ENCODE data around the gene ABCF3. TPM values are rescaled to one million over a fixed set of nuclear protein-coding genes. Genes with fewer than 3 reads are reported as not detected.

The ABCF3 gene
- total and polyA plus RNA-seq, 2 donors (not counting 3 experiments of a cell fraction or from before 2014, with no cell fraction given) = 68.8 to 73.4 TPM

DNA sequence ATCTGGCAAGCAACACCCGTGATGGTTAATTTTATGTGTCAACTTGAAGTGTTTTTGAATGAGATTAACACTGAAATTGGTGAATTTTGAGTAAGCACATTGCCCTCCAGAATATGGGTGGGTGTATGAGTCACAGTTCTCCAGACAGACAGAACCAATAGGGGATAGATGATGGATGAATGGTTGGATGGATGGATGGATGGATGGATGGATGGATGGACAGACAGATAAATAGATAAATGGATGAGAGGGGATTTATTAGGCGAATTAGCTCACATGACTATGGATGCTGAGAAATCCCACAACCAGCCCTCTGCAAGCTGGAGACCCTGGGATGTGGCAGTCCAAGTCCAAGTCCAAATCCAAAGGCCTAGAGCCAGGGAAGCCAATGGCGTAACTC is 37.9 kb downstream of the ABCF3 start:
- Histone ChIP-seq H3K9ac (replicated peaks; ENCODE audit: extremely low read depth, insufficient read depth, low read length) (no peak overlapping the region), H3K79me2 (ENCODE audit: control insufficient read depth, insufficient read depth, low read length) (no peaks in the 10 kb centered on the region), H3K27me3 (ENCODE audit: control insufficient read depth in 2 of 2, insufficient read depth in 2 of 2, low read length in 2 of 2) (peaks cover 12 to 22% of the 10 kb centered on the region in 2 experiments), H3K4me2 (ENCODE audit: insufficient read depth, low read length) (no peak overlapping the region), H3K4me3 (replicated peaks in 1 of 3; ENCODE audit: insufficient read depth in 1 of 3, low read depth in 1 of 3, low read length in 3 of 3) (no peak overlapping the region), H3K4me1 (ENCODE audit: control insufficient read depth, extremely low read depth, insufficient read depth, low read length) (no peaks in the 10 kb centered on the region), H3K27ac (ENCODE audit: insufficient read depth, low read depth, low read length) (no peak overlapping the region), H3K36me3 (ENCODE audit: control insufficient read depth in 2 of 2, extremely low read depth in 1 of 2, insufficient read depth in 2 of 2, low read length in 2 of 2) (no peaks in the 10 kb centered on the region), H3K9me1 (replicated peaks; ENCODE audit: control insufficient read depth, extremely low read depth, insufficient read depth, low read length) (no peaks in the 10 kb centered on the region), H3K9me3 (replicated peaks; ENCODE audit: control insufficient read depth, insufficient read depth, low read length) (no peaks in the 10 kb centered on the region), H4K20me1 (replicated peaks; ENCODE audit: control insufficient read depth, extremely low read depth, insufficient read depth, low read length) (no peaks in the 10 kb centered on the region), H2AFZ (ENCODE audit: low read depth, low read length) (no peak overlapping the region)
- FAIRE-seq (no peak), DNase-seq (ENCODE audit: low read depth, low spot score) (no peak)
- POLR2A ChIA-PET = no interaction called here
- intact Hi-C loops (cut with micrococcal nuclease) (no loop called here), dilution Hi-C loops (cut with MboI; ENCODE audit: extremely low pct_ligation_motif_present, low sequenced_read_pairs) (no loop called here)
- CTCF ChIA-PET = interaction anchor here (0.7 to 1.4 kb wide), 4 partner anchors 14 to 65 kb away, joined by 3 to 5 read pairs (median 4); partner anchors contain the start of gene EEF1AKMT4
- no peak for TF ChIP-seq FOS (IDR thresholded peaks at IDR 0.05; ENCODE audit: borderline replicate concordance, insufficient read depth, low read length)
- BruUV-seq (replicated peaks) = no TSS peak

DNA sequence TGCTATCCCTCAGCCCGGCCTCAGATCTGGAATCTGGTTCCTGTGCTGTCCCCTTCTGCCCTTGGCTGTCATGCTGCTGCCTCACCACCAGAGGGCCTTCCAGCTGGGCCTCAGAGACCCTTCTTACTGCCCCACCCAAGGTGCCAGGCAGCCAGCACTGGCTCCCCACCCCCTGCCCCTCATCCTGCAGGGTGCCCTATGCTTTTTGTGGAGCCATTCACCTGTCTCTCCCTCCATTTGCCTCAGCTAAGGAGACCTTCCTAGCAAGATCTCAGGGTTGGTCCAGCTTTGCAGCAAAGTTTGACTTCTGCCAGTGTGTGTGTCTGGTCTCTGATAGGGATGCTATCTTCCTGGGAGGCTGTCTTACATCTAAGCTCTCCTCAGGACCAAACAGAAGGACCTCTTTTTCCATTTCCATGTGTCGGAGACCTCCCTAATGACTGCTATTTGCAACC is 41.5 kb downstream of the ABCF3 start:
- intact Hi-C loops (cut with micrococcal nuclease) (loop anchor here (1.0 to 5.0 kb wide), 3 partner anchors 23 to 62 kb away; partner anchors contain the start of gene ABCF3), dilution Hi-C loops (cut with MboI; ENCODE audit: extremely low pct_ligation_motif_present, low sequenced_read_pairs) (no loop called here)
- H4K20me1 ChIP-seq (replicated peaks; ENCODE audit: control insufficient read depth, extremely low read depth, insufficient read depth, low read length) = no peaks in the 10 kb centered on the region
- no peak overlapping the region for H3K4me3 ChIP-seq (replicated peaks in 1 of 3; ENCODE audit: insufficient read depth in 1 of 3, low read depth in 1 of 3, low read length in 3 of 3)
- H3K36me3 ChIP-seq (ENCODE audit: control insufficient read depth in 2 of 2, extremely low read depth in 1 of 2, insufficient read depth in 2 of 2, low read length in 2 of 2) = no peaks in the 10 kb centered on the region
- no peak overlapping the region for H3K9ac ChIP-seq (replicated peaks; ENCODE audit: extremely low read depth, insufficient read depth, low read length)
- no peaks in the 10 kb centered on the region for H3K79me2 ChIP-seq (ENCODE audit: control insufficient read depth, insufficient read depth, low read length)
- H2AFZ ChIP-seq (ENCODE audit: low read depth, low read length) = no peak overlapping the region
- H3K4me1 ChIP-seq (ENCODE audit: control insufficient read depth, extremely low read depth, insufficient read depth, low read length) = peaks cover 4% of the 10 kb centered on the region
- no peak overlapping the region for H3K4me2 ChIP-seq (ENCODE audit: insufficient read depth, low read length)
- no peaks in the 10 kb centered on the region for H3K9me1 ChIP-seq (replicated peaks; ENCODE audit: control insufficient read depth, extremely low read depth, insufficient read depth, low read length)
- peak; percentile 36 for DNase-seq (ENCODE audit: low read depth, low spot score)
- POLR2A ChIA-PET = no interaction called here
- peak; percentile 62 for FAIRE-seq
- H3K27me3 ChIP-seq (ENCODE audit: control insufficient read depth in 2 of 2, insufficient read depth in 2 of 2, low read length in 2 of 2) = peaks cover 34 to 53% of the 10 kb centered on the region in 2 experiments
- CTCF ChIA-PET = interaction anchor here (0.6 to 4.3 kb wide), 44 partner anchors 11 to 330 kb away, joined by 3 to 98 read pairs (median 6); partner anchors contain the start of genes ABCF3, AP2M1, CAMK2N2 and DVL3
- no peak overlapping the region for H3K27ac ChIP-seq (ENCODE audit: insufficient read depth, low read depth, low read length)
- BruUV-seq (replicated peaks) = no TSS peak
- TF ChIP-seq, protein P1, sequence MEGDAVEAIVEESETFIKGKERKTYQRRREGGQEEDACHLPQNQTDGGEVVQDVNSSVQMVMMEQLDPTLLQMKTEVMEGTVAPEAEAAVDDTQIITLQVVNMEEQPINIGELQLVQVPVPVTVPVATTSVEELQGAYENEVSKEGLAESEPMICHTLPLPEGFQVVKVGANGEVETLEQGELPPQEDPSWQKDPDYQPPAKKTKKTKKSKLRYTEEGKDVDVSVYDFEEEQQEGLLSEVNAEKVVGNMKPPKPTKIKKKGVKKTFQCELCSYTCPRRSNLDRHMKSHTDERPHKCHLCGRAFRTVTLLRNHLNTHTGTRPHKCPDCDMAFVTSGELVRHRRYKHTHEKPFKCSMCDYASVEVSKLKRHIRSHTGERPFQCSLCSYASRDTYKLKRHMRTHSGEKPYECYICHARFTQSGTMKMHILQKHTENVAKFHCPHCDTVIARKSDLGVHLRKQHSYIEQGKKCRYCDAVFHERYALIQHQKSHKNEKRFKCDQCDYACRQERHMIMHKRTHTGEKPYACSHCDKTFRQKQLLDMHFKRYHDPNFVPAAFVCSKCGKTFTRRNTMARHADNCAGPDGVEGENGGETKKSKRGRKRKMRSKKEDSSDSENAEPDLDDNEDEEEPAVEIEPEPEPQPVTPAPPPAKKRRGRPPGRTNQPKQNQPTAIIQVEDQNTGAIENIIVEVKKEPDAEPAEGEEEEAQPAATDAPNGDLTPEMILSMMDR (IDR thresholded peaks at IDR 0.05; ENCODE audit: extremely low read depth in 1 of 2, insufficient read depth in 1 of 2, low read depth in 1 of 2, low read length in 2 of 2) = peak; percentile 57 to 91
- TF ChIP-seq GATA2 (IDR thresholded peaks at IDR 0.05; ENCODE audit: insufficient read depth, insufficient read length, low read depth, low read length) (no peak), POLR2AphosphoS5 (IDR thresholded peaks at IDR 0.05; ENCODE audit: insufficient read depth, low read depth, low read length) (no peak), POLR2A (IDR thresholded peaks at IDR 0.05; ENCODE audit: low read depth, low read length) (no peak)
- no peaks in the 10 kb centered on the region for H3K9me3 ChIP-seq (replicated peaks; ENCODE audit: control insufficient read depth, insufficient read depth, low read length)
